Measurements from ENCODE around the gene PBRM1. TPM values are rescaled to one million over a fixed set of nuclear protein-coding genes. Genes with fewer than 3 reads are reported as not detected.

The PBRM1 gene
- total and polyA plus RNA-seq, 2 donors (not counting 1 experiment from before 2014, with no cell fraction given), result 16.8 to 85.9 TPM

GRCh38 chr3:52533623-52534280 is 152.0 kb downstream of the PBRM1 start, which contains the start of gene NT5DC2:
TSS of gene NT5DC2 (minus strand) at chr3:52533857. CDS start at chr3:52533737, 120 bp downstream.
- Histone ChIP-seq H3K27ac (ENCODE audit: low read length in 2 of 2) (peak within 1 kb of the TSS in 1 of 2 donors; percentile 24), H4K20me1 (ENCODE audit: control insufficient read depth, insufficient read depth, low read length, poor library complexity, severe bottlenecking) (no peaks in the 10 kb centered on the region), H3K36me3 (replicated peaks in 1 of 2; ENCODE audit: control extremely low read depth in 1 of 2, control insufficient read depth in 1 of 2, extremely low read depth in 1 of 2, insufficient read depth in 2 of 2, low read length in 1 of 2) (no peaks in the 10 kb centered on the region), H3K4me2 (replicated peaks; ENCODE audit: low read depth, low read length, poor library complexity, severe bottlenecking) (peak within 1 kb of the TSS; percentile 99), H3K79me2 (ENCODE audit: control insufficient read depth, insufficient read depth, low read length) (peaks cover 21% of the 10 kb centered on the region), H3K27me3 (replicated peaks in 1 of 4; ENCODE audit: control extremely low read depth in 1 of 4, control insufficient read depth in 3 of 4, insufficient read depth in 4 of 4, low read length in 3 of 4) (peaks cover 0 to 13% (median 0%) of the 10 kb centered on the region in 4 experiments), H3K4me3 (ENCODE audit: control extremely low read depth in 1 of 5, extremely low read depth in 1 of 5, insufficient read depth in 1 of 5, low read depth in 2 of 5, low read length in 4 of 5) (peak within 1 kb of the TSS; percentile 3 to 73 (median 62)), H3K9me3 (ENCODE audit: control extremely low read depth in 1 of 3, control insufficient read depth in 2 of 3, insufficient read depth in 1 of 3, low read length in 2 of 3) (no peaks in the 10 kb centered on the region), H3K4me1 (ENCODE audit: control insufficient read depth in 2 of 2, insufficient read depth in 2 of 2, low read length in 2 of 2) (peaks cover 28 to 46% of the 10 kb centered on the region in 2 donors), H3K9ac (ENCODE audit: low read length) (peak within 1 kb of the TSS; percentile 67), H2AFZ (ENCODE audit: insufficient read depth, low read depth, low read length, poor library complexity, severe bottlenecking) (peak within 1 kb of the TSS; percentile 84)
- H3K27me3 Mint-ChIP-seq, result no peaks in the 10 kb centered on the region
- ChIA-PET CTCF (no interaction called here), POLR2A (no interaction called here)
- H3K9me3 Mint-ChIP-seq (ENCODE audit: insufficient read depth), result no peaks in the 10 kb centered on the region
- H3K4me3 Mint-ChIP-seq, result peak within 1 kb of the TSS; percentile 99
- DNase-seq (peak; percentile 76), ATAC-seq (ENCODE audit: low read depth) (peak; percentile 56)
- peaks cover 37% of the 10 kb centered on the region for H3K4me1 Mint-ChIP-seq
- peak within 1 kb of the TSS; percentile 50 for H3K27ac Mint-ChIP-seq
- intact Hi-C loops (cut with micrococcal nuclease), result loop anchor here (10.0 kb wide), 3 partner anchors 479 to 1139 kb away; partner anchors contain the start of genes DUSP7, PRKCD and RBM15B
- 3% methylated on average over 89 of the region's 91 CpGs for WGBS (ENCODE audit: insufficient coverage)
- TF ChIP-seq EZH2 (IDR thresholded peaks at IDR 0.05; ENCODE audit: borderline replicate concordance, insufficient read depth, low read depth, low read length, poor library complexity, severe bottlenecking), result no peak

DNA sequence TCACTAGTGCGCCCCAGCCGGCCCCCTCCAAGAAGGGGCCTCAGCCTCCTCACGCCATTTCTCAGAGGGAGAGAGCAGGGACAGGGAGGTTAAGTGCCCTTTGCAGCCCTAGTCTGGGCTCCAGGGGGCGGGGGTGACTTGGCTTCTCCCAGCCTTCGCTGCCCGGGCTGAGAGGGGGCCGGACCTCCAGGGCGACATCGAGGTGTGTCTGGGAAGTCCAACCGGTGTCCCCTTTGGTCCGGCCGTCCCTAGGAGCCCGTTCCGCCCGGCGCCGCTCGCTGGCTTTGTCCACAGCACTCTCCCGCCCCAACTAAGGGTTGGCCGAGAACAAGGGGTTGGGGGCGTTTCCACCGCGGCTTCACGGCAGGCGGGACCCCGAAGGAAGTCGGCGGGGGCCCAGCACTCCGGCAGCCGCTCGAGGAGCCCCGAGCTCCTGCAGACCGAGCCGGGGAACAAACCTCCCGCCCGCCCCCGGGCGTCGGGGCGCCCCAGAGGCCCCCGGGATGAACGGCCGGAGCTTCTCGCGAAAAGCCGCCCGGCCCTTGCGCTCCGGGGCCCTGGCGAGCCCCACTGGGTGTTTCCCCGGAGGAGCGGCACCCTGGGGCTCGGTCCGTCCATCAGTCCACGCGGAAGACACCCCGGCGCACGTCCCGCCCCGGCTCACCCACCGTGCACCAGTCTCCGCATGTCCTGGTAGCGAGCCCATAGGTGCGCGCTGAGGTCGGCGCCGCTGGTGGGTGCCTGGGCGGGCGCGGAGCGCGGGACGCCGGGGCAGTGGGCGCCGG is 152.7 kb downstream of the PBRM1 start:
- H3K4me3 Mint-ChIP-seq, result peak overlapping the region; percentile 85
- H3K27ac Mint-ChIP-seq, result peak overlapping the region; percentile 50

More for the DNA sequence above, 152.7 kb downstream of the PBRM1 start:
- 4% methylated on average over 78 of the region's 78 CpGs for WGBS (ENCODE audit: insufficient coverage)
- ATAC-seq (ENCODE audit: low read depth) (no peak), DNase-seq (peak; percentile 60)
- H3K79me2 ChIP-seq (ENCODE audit: control insufficient read depth, insufficient read depth, low read length), result peaks cover 15% of the 10 kb centered on the region
- peak overlapping the region in 1 of 2 donors; percentile 24 for H3K27ac ChIP-seq (ENCODE audit: low read length in 2 of 2)
- ChIA-PET CTCF (no interaction called here), POLR2A (interaction anchor here (0.6 kb wide), 1 partner anchor 537 kb away, joined by 4 read pairs; the partner anchor contains the start of gene RPL29)
- intact Hi-C loops (cut with micrococcal nuclease), result loop anchor here (10.0 kb wide), 3 partner anchors 478 to 1138 kb away; partner anchors contain the start of genes DUSP7, PRKCD and RBM15B
- peak overlapping the region; percentile 67 for H3K9ac ChIP-seq (ENCODE audit: low read length)
- peaks cover 32% of the 10 kb centered on the region for H3K4me1 Mint-ChIP-seq
- H4K20me1 ChIP-seq (ENCODE audit: control insufficient read depth, insufficient read depth, low read length, poor library complexity, severe bottlenecking), result no peaks in the 10 kb centered on the region
- no peaks in the 10 kb centered on the region for H3K9me3 Mint-ChIP-seq (ENCODE audit: insufficient read depth)
- H3K27me3 Mint-ChIP-seq, result no peaks in the 10 kb centered on the region
- peaks cover 25 to 41% of the 10 kb centered on the region in 2 donors for H3K4me1 ChIP-seq (ENCODE audit: control insufficient read depth in 2 of 2, insufficient read depth in 2 of 2, low read length in 2 of 2)
- peak overlapping the region; percentile 99 for H3K4me2 ChIP-seq (replicated peaks; ENCODE audit: low read depth, low read length, poor library complexity, severe bottlenecking)
- no peaks in the 10 kb centered on the region for H3K36me3 ChIP-seq (replicated peaks in 1 of 2; ENCODE audit: control extremely low read depth in 1 of 2, control insufficient read depth in 1 of 2, extremely low read depth in 1 of 2, insufficient read depth in 2 of 2, low read length in 1 of 2)
- H3K4me3 ChIP-seq (ENCODE audit: control extremely low read depth in 1 of 5, extremely low read depth in 1 of 5, insufficient read depth in 1 of 5, low read depth in 2 of 5, low read length in 4 of 5), result peak overlapping the region; percentile 3 to 73 (median 62)
- peaks cover 0 to 13% (median 0%) of the 10 kb centered on the region in 4 experiments for H3K27me3 ChIP-seq (replicated peaks in 1 of 4; ENCODE audit: control extremely low read depth in 1 of 4, control insufficient read depth in 3 of 4, insufficient read depth in 4 of 4, low read length in 3 of 4)
- H3K9me3 ChIP-seq (ENCODE audit: control extremely low read depth in 1 of 3, control insufficient read depth in 2 of 3, insufficient read depth in 1 of 3, low read length in 2 of 3), result no peaks in the 10 kb centered on the region
- TF ChIP-seq CTCF (IDR thresholded peaks at IDR 0.05) (no peak), EZH2 (IDR thresholded peaks at IDR 0.05; ENCODE audit: borderline replicate concordance, insufficient read depth, low read depth, low read length, poor library complexity, severe bottlenecking) (no peak)
- peak overlapping the region; percentile 84 for H2AFZ ChIP-seq (ENCODE audit: insufficient read depth, low read depth, low read length, poor library complexity, severe bottlenecking)
